Measurements from ENCODE around the gene NF1.
A peak's percentile ranks its signal among the peaks of the same experiment; 100 is the strongest.

NF1 gene

GRCh38 chr17:31140111-31140510 lies 45.3 kb downstream of the NF1 start:
- DNase-seq (ENCODE audit: low spot score) = no peak
- Histone ChIP-seq H2BK5ac (ENCODE audit: low read length) (no peak overlapping the region), H3K9ac (ENCODE audit: low read depth, low read length, poor library complexity) (no peak overlapping the region), H3K14ac (ENCODE audit: low read length) (no peak overlapping the region), H3K4me1 (ENCODE audit: control insufficient read depth in 2 of 2, insufficient read depth in 1 of 2, low read depth in 1 of 2, low read length in 2 of 2) (peaks cover 5 to 8% of the 10 kb centered on the region in 2 donors), H2BK120ac (ENCODE audit: low read depth, low read length) (no peak overlapping the region), H3K4me2 (ENCODE audit: insufficient read depth, low read length, poor library complexity, severe bottlenecking) (no peak overlapping the region), H2BK12ac (ENCODE audit: low read length) (no peak overlapping the region), H3K79me1 (ENCODE audit: low read depth, low read length) (no peaks in the 10 kb centered on the region), H4K91ac (ENCODE audit: low read depth, low read length, poor library complexity) (no peak overlapping the region), H3K9me3 (replicated peaks in 1 of 2; ENCODE audit: control insufficient read depth in 2 of 2, insufficient read depth in 1 of 2, low read depth in 1 of 2, low read length in 2 of 2) (peaks cover 0 to 19% of the 10 kb centered on the region in 2 donors), H2AFZ (ENCODE audit: low read length) (no peak overlapping the region), H3K23ac (ENCODE audit: low read depth, low read length, poor library complexity) (no peak overlapping the region), H3K4me3 (ENCODE audit: low read length in 2 of 2) (no peak overlapping the region), H2BK15ac (ENCODE audit: low read length) (no peak overlapping the region), H3K18ac (ENCODE audit: low read length) (no peak overlapping the region), H3K27ac (replicated peaks; ENCODE audit: low read length) (no peak overlapping the region), H3K36me3 (replicated peaks in 1 of 2; ENCODE audit: control insufficient read depth in 2 of 2, insufficient read depth in 2 of 2, low read length in 2 of 2) (peaks cover 0 to 30% of the 10 kb centered on the region in 2 donors), H3K27me3 (ENCODE audit: control insufficient read depth in 3 of 3, insufficient read depth in 3 of 3, low read depth in 1 of 3, low read length in 3 of 3) (no peaks in the 10 kb centered on the region), H2AK5ac (ENCODE audit: low read depth, low read length) (no peak overlapping the region), H3K4ac (ENCODE audit: low read length) (no peak overlapping the region), H4K8ac (ENCODE audit: low read depth, low read length) (no peak overlapping the region)
- no CpG with 5 or more reads among the region's 3 CpGs for WGBS, 2 donors (ENCODE audit: extremely low coverage in 2 of 2, insufficient read length in 2 of 2, insufficient replicate concordance in 1 of 2)

GRCh38 chr17:31144428-31144827 lies 49.7 kb downstream of the NF1 start:
- peak; percentile 31 for DNase-seq (ENCODE audit: low spot score)
- Histone ChIP-seq H4K91ac (ENCODE audit: low read depth, low read length, poor library complexity) (no peak overlapping the region), H3K27ac (replicated peaks; ENCODE audit: low read length) (peak overlapping the region; percentile 47), H4K8ac (ENCODE audit: low read depth, low read length) (no peak overlapping the region), H3K79me1 (ENCODE audit: low read depth, low read length) (no peaks in the 10 kb centered on the region), H2AK5ac (ENCODE audit: low read depth, low read length) (no peak overlapping the region), H3K27me3 (ENCODE audit: control insufficient read depth in 3 of 3, insufficient read depth in 3 of 3, low read depth in 1 of 3, low read length in 3 of 3) (no peaks in the 10 kb centered on the region), H3K23ac (ENCODE audit: low read depth, low read length, poor library complexity) (no peak overlapping the region), H3K4me3 (ENCODE audit: low read length in 2 of 2) (no peak overlapping the region), H3K18ac (ENCODE audit: low read length) (no peak overlapping the region), H2BK5ac (ENCODE audit: low read length) (no peak overlapping the region), H3K9me3 (replicated peaks in 1 of 2; ENCODE audit: control insufficient read depth in 2 of 2, insufficient read depth in 1 of 2, low read depth in 1 of 2, low read length in 2 of 2) (peaks cover 0 to 5% of the 10 kb centered on the region in 2 donors), H3K14ac (ENCODE audit: low read length) (no peak overlapping the region), H2BK15ac (ENCODE audit: low read length) (no peak overlapping the region), H2AFZ (ENCODE audit: low read length) (peak overlapping the region; percentile 24), H2BK12ac (ENCODE audit: low read length) (no peak overlapping the region), H2BK120ac (ENCODE audit: low read depth, low read length) (no peak overlapping the region), H3K4me2 (ENCODE audit: insufficient read depth, low read length, poor library complexity, severe bottlenecking) (no peak overlapping the region), H3K9ac (ENCODE audit: low read depth, low read length, poor library complexity) (no peak overlapping the region), H3K4ac (ENCODE audit: low read length) (no peak overlapping the region), H3K4me1 (ENCODE audit: control insufficient read depth in 2 of 2, insufficient read depth in 1 of 2, low read depth in 1 of 2, low read length in 2 of 2) (peaks cover 8 to 12% of the 10 kb centered on the region in 2 donors), H3K36me3 (replicated peaks in 1 of 2; ENCODE audit: control insufficient read depth in 2 of 2, insufficient read depth in 2 of 2, low read length in 2 of 2) (peaks cover 2 to 21% of the 10 kb centered on the region in 2 donors)
- no CpG with 5 or more reads among the region's 3 CpGs for WGBS, 2 donors (ENCODE audit: extremely low coverage in 2 of 2, insufficient read length in 2 of 2, insufficient replicate concordance in 1 of 2)

GRCh38 chr17:31144836-31145235 lies 50.1 kb downstream of the NF1 start:
- Histone ChIP-seq H3K4me3 (ENCODE audit: low read length in 2 of 2) (no peak overlapping the region), H2BK120ac (ENCODE audit: low read depth, low read length) (no peak overlapping the region), H3K4me1 (ENCODE audit: control insufficient read depth in 2 of 2, insufficient read depth in 1 of 2, low read depth in 1 of 2, low read length in 2 of 2) (peaks cover 8 to 10% of the 10 kb centered on the region in 2 donors), H3K14ac (ENCODE audit: low read length) (no peak overlapping the region), H3K36me3 (replicated peaks in 1 of 2; ENCODE audit: control insufficient read depth in 2 of 2, insufficient read depth in 2 of 2, low read length in 2 of 2) (peaks cover 2 to 20% of the 10 kb centered on the region in 2 donors), H2BK5ac (ENCODE audit: low read length) (no peak overlapping the region), H3K27ac (replicated peaks; ENCODE audit: low read length) (peak overlapping the region; percentile 47), H3K9me3 (replicated peaks in 1 of 2; ENCODE audit: control insufficient read depth in 2 of 2, insufficient read depth in 1 of 2, low read depth in 1 of 2, low read length in 2 of 2) (peaks cover 0 to 5% of the 10 kb centered on the region in 2 donors), H2BK12ac (ENCODE audit: low read length) (no peak overlapping the region), H2AK5ac (ENCODE audit: low read depth, low read length) (no peak overlapping the region), H3K79me1 (ENCODE audit: low read depth, low read length) (no peaks in the 10 kb centered on the region), H3K9ac (ENCODE audit: low read depth, low read length, poor library complexity) (no peak overlapping the region), H3K27me3 (ENCODE audit: control insufficient read depth in 3 of 3, insufficient read depth in 3 of 3, low read depth in 1 of 3, low read length in 3 of 3) (no peaks in the 10 kb centered on the region), H4K91ac (ENCODE audit: low read depth, low read length, poor library complexity) (no peak overlapping the region), H3K4me2 (ENCODE audit: insufficient read depth, low read length, poor library complexity, severe bottlenecking) (no peak overlapping the region), H3K18ac (ENCODE audit: low read length) (no peak overlapping the region), H2BK15ac (ENCODE audit: low read length) (no peak overlapping the region), H2AFZ (ENCODE audit: low read length) (no peak overlapping the region), H4K8ac (ENCODE audit: low read depth, low read length) (no peak overlapping the region), H3K4ac (ENCODE audit: low read length) (no peak overlapping the region), H3K23ac (ENCODE audit: low read depth, low read length, poor library complexity) (no peak overlapping the region)
- no CpG with 5 or more reads among the region's 7 CpGs for WGBS, 2 donors (ENCODE audit: extremely low coverage in 2 of 2, insufficient read length in 2 of 2, insufficient replicate concordance in 1 of 2)
- DNase-seq (ENCODE audit: low spot score) = no peak

GRCh38 chr17:31147507-31148202 lies 52.9 kb downstream of the NF1 start:
- Histone ChIP-seq H3K4me1 (ENCODE audit: control insufficient read depth in 2 of 2, insufficient read depth in 1 of 2, low read depth in 1 of 2, low read length in 2 of 2) (peaks cover 8 to 10% of the 10 kb centered on the region in 2 donors), H3K4me3 (ENCODE audit: low read length in 2 of 2) (no peak overlapping the region), H2AK5ac (ENCODE audit: low read depth, low read length) (no peak overlapping the region), H3K4ac (ENCODE audit: low read length) (no peak overlapping the region), H2BK12ac (ENCODE audit: low read length) (no peak overlapping the region), H3K27ac (replicated peaks; ENCODE audit: low read length) (peak overlapping the region; percentile 80), H3K14ac (ENCODE audit: low read length) (no peak overlapping the region), H3K27me3 (ENCODE audit: control insufficient read depth in 3 of 3, insufficient read depth in 3 of 3, low read depth in 1 of 3, low read length in 3 of 3) (no peaks in the 10 kb centered on the region), H2AFZ (ENCODE audit: low read length) (no peak overlapping the region), H3K18ac (ENCODE audit: low read length) (no peak overlapping the region), H2BK5ac (ENCODE audit: low read length) (no peak overlapping the region), H4K91ac (ENCODE audit: low read depth, low read length, poor library complexity) (no peak overlapping the region), H4K8ac (ENCODE audit: low read depth, low read length) (no peak overlapping the region), H2BK120ac (ENCODE audit: low read depth, low read length) (no peak overlapping the region), H3K9me3 (replicated peaks in 1 of 2; ENCODE audit: control insufficient read depth in 2 of 2, insufficient read depth in 1 of 2, low read depth in 1 of 2, low read length in 2 of 2) (peaks cover 0 to 5% of the 10 kb centered on the region in 2 donors), H3K4me2 (ENCODE audit: insufficient read depth, low read length, poor library complexity, severe bottlenecking) (no peak overlapping the region), H2BK15ac (ENCODE audit: low read length) (no peak overlapping the region), H3K36me3 (replicated peaks in 1 of 2; ENCODE audit: control insufficient read depth in 2 of 2, insufficient read depth in 2 of 2, low read length in 2 of 2) (peaks cover 2 to 19% of the 10 kb centered on the region in 2 donors), H3K79me1 (ENCODE audit: low read depth, low read length) (no peaks in the 10 kb centered on the region), H3K23ac (ENCODE audit: low read depth, low read length, poor library complexity) (no peak overlapping the region), H3K9ac (ENCODE audit: low read depth, low read length, poor library complexity) (no peak overlapping the region)
- DNase-seq (ENCODE audit: low spot score) = no peak
- no CpG with 5 or more reads among the region's 3 CpGs for WGBS, 2 donors (ENCODE audit: extremely low coverage in 2 of 2, insufficient read length in 2 of 2, insufficient replicate concordance in 1 of 2)
